Measurements from ENCODE around the gene COG5. TPM values are rescaled to one million over a fixed set of nuclear protein-coding genes. Genes with fewer than 3 reads are reported as not detected.

The COG5 gene
- total and polyA plus RNA-seq, 2 of the 4 experiments (the other 2 are of a cell fraction), result 18.5 to 27.4 TPM

DNA sequence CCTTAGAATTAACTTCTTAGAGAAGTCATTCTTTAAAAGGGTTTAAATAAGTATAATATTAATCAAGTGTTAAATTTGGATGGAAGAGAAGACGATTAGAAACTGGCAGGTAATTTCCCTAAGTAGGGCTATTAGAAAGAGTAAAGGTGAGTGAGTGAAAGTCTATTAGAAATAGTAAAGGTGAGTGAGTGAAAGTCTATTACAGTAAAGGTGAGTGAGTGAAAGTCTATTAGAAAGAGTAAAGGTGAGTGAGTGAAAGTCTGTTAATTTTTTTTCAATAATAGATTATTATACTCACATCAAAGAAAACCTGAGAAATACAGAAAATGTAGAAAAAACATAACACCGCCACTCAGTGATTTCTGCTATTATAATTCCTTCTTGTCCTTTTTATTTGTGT is 405.7 kb downstream of the COG5 start:
- no peaks in the 10 kb centered on the region; the same call in 1 of the 2 replicates for H3K9me1 ChIP-seq (ENCODE audit: insufficient read depth, low read length)
- no peak overlapping the region for H2AK5ac ChIP-seq (ENCODE audit: low read depth, low read length)
- H2BK120ac ChIP-seq (ENCODE audit: low read depth, low read length), result no peak overlapping the region
- H3K79me1 ChIP-seq (ENCODE audit: low read depth in 1 of 2, low read length in 2 of 2), result no peaks in the 10 kb centered on the region
- no peak overlapping the region for H4K91ac ChIP-seq (ENCODE audit: insufficient read depth, low read depth, low read length)
- ATAC-seq (ENCODE audit: low read depth), result no peak
- H3K27me3 ChIP-seq (ENCODE audit: control insufficient read depth, insufficient read depth, low read length), result no peaks in the 10 kb centered on the region
- 86% methylated on average over 1 of the region's 2 CpGs; no CpG with 5 or more reads in 1 of the 2 experiments for WGBS, 2 experiments (ENCODE audit: extremely low coverage in 2 of 2, insufficient read length in 1 of 2)
- H4K20me1 ChIP-seq (ENCODE audit: insufficient read depth, low read length), result no peaks in the 10 kb centered on the region
- no peak overlapping the region for H3K27ac ChIP-seq (ENCODE audit: insufficient read depth, low read length)
- in situ Hi-C loops (cut with MboI; ENCODE audit: low sequenced_read_pairs) (loop anchor here (10.0 kb wide), 1 partner anchor 493 kb away; the partner anchor contains the start of gene CCDC71L), intact Hi-C loops (cut with micrococcal nuclease) (no loop called here), dilution Hi-C loops (cut with HindIII; ENCODE audit: low sequenced_read_pairs, unreplicated experiment) (loop anchor here (10.0 kb wide), 1 partner anchor 213 kb away; no protein-coding TSS in a partner anchor)
- no peaks in the 10 kb centered on the region for H3K9me3 ChIP-seq (ENCODE audit: control insufficient read depth, insufficient read depth, low read length)
- H2AFZ ChIP-seq (replicated peaks; ENCODE audit: low read length, poor library complexity), result no peak overlapping the region
- H3K36me3 ChIP-seq (ENCODE audit: control insufficient read depth, insufficient read depth, low read length), result no peaks in the 10 kb centered on the region
- H3K18ac ChIP-seq (ENCODE audit: low read depth, low read length), result no peak overlapping the region
- H3K23ac ChIP-seq (ENCODE audit: low read depth, low read length), result no peak overlapping the region
- no peak for TF ChIP-seq RAD21 (IDR thresholded peaks at IDR 0.05; ENCODE audit: low read length)
- no peak for TF ChIP-seq ELK1 (IDR thresholded peaks at IDR 0.05; ENCODE audit: borderline replicate concordance, low read depth, low read length)
- no peak for TF ChIP-seq NFE2L2 (IDR thresholded peaks at IDR 0.05; ENCODE audit: low read depth, low read length)
- TF ChIP-seq, protein P1, sequence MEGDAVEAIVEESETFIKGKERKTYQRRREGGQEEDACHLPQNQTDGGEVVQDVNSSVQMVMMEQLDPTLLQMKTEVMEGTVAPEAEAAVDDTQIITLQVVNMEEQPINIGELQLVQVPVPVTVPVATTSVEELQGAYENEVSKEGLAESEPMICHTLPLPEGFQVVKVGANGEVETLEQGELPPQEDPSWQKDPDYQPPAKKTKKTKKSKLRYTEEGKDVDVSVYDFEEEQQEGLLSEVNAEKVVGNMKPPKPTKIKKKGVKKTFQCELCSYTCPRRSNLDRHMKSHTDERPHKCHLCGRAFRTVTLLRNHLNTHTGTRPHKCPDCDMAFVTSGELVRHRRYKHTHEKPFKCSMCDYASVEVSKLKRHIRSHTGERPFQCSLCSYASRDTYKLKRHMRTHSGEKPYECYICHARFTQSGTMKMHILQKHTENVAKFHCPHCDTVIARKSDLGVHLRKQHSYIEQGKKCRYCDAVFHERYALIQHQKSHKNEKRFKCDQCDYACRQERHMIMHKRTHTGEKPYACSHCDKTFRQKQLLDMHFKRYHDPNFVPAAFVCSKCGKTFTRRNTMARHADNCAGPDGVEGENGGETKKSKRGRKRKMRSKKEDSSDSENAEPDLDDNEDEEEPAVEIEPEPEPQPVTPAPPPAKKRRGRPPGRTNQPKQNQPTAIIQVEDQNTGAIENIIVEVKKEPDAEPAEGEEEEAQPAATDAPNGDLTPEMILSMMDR (conservative IDR thresholded peaks at IDR 0.05; ENCODE audit: low read depth, low read length), result no peak
- no peak for TF ChIP-seq SMC3 (IDR thresholded peaks at IDR 0.05; ENCODE audit: low read depth, low read length)
- no peak for TF ChIP-seq CEBPB (IDR thresholded peaks at IDR 0.05; ENCODE audit: low read depth, low read length)
- TF ChIP-seq POLR2A (IDR thresholded peaks at IDR 0.05; ENCODE audit: low read depth, low read length), result no peak
- no peak for TF ChIP-seq MAFK (IDR thresholded peaks at IDR 0.05; ENCODE audit: low read depth, low read length)
- TF ChIP-seq MAZ (IDR thresholded peaks at IDR 0.05; ENCODE audit: borderline replicate concordance, low read depth, low read length), result no peak
- no peak for TF ChIP-seq MXI1 (IDR thresholded peaks at IDR 0.05; ENCODE audit: borderline replicate concordance, low read depth, low read length)
- TF ChIP-seq FOS (IDR thresholded peaks at IDR 0.05; ENCODE audit: low read depth, low read length), result no peak
- no peak for TF ChIP-seq CHD1 (IDR thresholded peaks at IDR 0.05; ENCODE audit: low read depth, low read length)
- TF ChIP-seq RFX5 (IDR thresholded peaks at IDR 0.05; ENCODE audit: low read depth, low read length), result no peak
- TF ChIP-seq RCOR1 (IDR thresholded peaks at IDR 0.05; ENCODE audit: insufficient replicate concordance, low read length), result no peak
- TF ChIP-seq, protein P2, sequence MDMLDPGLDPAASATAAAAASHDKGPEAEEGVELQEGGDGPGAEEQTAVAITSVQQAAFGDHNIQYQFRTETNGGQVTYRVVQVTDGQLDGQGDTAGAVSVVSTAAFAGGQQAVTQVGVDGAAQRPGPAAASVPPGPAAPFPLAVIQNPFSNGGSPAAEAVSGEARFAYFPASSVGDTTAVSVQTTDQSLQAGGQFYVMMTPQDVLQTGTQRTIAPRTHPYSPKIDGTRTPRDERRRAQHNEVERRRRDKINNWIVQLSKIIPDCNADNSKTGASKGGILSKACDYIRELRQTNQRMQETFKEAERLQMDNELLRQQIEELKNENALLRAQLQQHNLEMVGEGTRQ (IDR thresholded peaks at IDR 0.05; ENCODE audit: low read depth, low read length), result no peak
- TF ChIP-seq BHLHE40 (IDR thresholded peaks at IDR 0.05; ENCODE audit: low read depth, low read length), result no peak
- no peak overlapping the region for H3K56ac ChIP-seq (ENCODE audit: extremely low read depth, insufficient read depth, low read length)
- POLR2A ChIA-PET (ENCODE audit: unreplicated experiment), result no interaction called here
- no peak overlapping the region for H2BK20ac ChIP-seq (ENCODE audit: low read depth, low read length)
- no peak overlapping the region for H3K4ac ChIP-seq (ENCODE audit: low read depth, low read length)
- no peak for DNase-seq
- H3K14ac ChIP-seq (replicated peaks; ENCODE audit: low read depth, low read length), result no peak overlapping the region
- CTCF ChIA-PET, result no interaction called here
- H3K4me1 ChIP-seq (ENCODE audit: control insufficient read depth, insufficient read depth, low read length), result no peaks in the 10 kb centered on the region
- H2BK5ac ChIP-seq (ENCODE audit: low read depth, low read length, poor library complexity, severe bottlenecking), result no peak overlapping the region
- H3K4me2 ChIP-seq (ENCODE audit: low read depth, low read length), result no peak overlapping the region
- BruUV-seq (replicated peaks), result no TSS peak
- no peak overlapping the region for H3K9ac ChIP-seq (ENCODE audit: low read depth, low read length)
- no peak overlapping the region for H3K4me3 ChIP-seq (ENCODE audit: insufficient read depth, low read depth, low read length)
- no peak overlapping the region for H2AK9ac ChIP-seq (replicated peaks; ENCODE audit: low read depth, low read length, poor library complexity)
- H4K5ac ChIP-seq (ENCODE audit: low read depth, low read length), result no peak overlapping the region
- H4K8ac ChIP-seq (ENCODE audit: low read depth in 2 of 2, low read length in 2 of 2), result no peak overlapping the region
- no peak overlapping the region for H2BK15ac ChIP-seq (ENCODE audit: low read depth, low read length)

Data from IMR-90 (cell line).